Measurements from ENCODE around the gene ACKR2. TPM values are rescaled to one million over a fixed set of nuclear protein-coding genes. Genes with fewer than 3 reads are reported as not detected.
"Not testable (repeated sequence)": the region's sequence is repeated elsewhere in the genome, so short reads cannot be mapped to it uniquely, and the experiment has no call there.

Gene ACKR2
- total RNA-seq, 1 donor from 2014 or later, result 1.2 TPM

DNA sequence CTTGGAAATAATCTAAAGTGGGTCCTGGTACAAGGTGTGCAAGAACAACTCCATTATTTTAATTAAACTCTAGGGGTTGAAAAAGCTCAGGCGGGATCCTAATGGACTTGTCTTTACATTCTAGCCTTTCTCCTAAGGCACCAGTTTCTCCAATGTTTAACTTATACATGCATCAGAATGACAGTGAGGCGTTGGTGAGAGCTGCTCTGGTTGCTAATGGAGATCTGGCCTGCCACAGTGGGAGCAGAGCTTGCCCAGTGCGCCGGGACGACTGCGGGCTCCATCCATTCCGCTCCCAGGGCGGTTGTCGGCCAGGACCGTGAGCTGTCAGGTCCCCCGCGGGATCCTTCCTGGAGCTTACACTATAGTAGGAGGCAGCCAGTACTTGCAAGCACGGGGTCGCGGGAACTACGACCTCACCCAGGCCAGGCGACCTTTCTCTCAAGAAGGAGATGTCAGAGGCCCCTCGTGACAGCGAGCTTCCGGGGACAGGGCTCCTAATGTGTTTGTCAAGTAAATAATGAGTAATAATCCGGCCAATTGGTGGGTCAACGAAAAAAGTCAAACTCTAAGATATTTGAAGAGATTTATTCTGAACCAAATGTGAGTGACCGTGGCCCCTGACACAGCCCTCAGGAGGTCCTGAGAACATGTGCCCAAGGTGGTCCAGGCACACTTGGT is 4.0 kb upstream of the ACKR2 start:
- Mint-ChIP-seq H3K36me3 (peaks cover 1% of the 10 kb centered on the region), H3K27me3 (ENCODE audit: low read depth) (peaks cover 12% of the 10 kb centered on the region), H3K27ac (peak overlapping the region; percentile 98), H3K9me3 (no peaks in the 10 kb centered on the region), H3K4me1 (peaks cover 39% of the 10 kb centered on the region), H3K4me3 (peak overlapping the region; percentile 95)
- no peak for DNase-seq (ENCODE audit: low spot score in 2 of 2, unreplicated experiment in 2 of 2)
- TF ChIP-seq, protein P1, sequence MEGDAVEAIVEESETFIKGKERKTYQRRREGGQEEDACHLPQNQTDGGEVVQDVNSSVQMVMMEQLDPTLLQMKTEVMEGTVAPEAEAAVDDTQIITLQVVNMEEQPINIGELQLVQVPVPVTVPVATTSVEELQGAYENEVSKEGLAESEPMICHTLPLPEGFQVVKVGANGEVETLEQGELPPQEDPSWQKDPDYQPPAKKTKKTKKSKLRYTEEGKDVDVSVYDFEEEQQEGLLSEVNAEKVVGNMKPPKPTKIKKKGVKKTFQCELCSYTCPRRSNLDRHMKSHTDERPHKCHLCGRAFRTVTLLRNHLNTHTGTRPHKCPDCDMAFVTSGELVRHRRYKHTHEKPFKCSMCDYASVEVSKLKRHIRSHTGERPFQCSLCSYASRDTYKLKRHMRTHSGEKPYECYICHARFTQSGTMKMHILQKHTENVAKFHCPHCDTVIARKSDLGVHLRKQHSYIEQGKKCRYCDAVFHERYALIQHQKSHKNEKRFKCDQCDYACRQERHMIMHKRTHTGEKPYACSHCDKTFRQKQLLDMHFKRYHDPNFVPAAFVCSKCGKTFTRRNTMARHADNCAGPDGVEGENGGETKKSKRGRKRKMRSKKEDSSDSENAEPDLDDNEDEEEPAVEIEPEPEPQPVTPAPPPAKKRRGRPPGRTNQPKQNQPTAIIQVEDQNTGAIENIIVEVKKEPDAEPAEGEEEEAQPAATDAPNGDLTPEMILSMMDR (IDR thresholded peaks at IDR 0.05; ENCODE audit: unreplicated experiment), result no peak

DNA sequence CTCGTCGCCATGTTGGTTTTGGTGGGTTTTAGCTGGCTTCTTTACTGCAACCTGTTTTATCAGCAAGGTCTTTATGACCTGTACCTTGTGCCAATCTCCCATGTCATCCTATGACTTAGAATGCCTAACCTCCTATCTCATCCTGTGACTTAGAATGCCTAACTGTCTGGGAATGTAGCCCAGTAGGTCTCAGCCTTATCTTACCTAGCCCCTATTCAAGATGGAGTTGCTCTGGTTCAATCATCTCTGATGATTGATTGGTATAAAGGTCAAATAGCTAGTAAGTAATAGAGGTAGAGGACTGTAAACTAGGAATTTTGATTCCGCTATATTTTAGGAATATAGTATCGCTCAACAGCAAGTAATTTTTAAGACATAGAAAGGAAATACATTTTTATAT is 1.3 kb upstream of the ACKR2 start:
- TF ChIP-seq, protein P1 (IDR thresholded peaks at IDR 0.05; ENCODE audit: unreplicated experiment), result no peak
- Mint-ChIP-seq H3K4me1 (peaks cover 36% of the 10 kb centered on the region), H3K27ac (no peak overlapping the region), H3K9me3 (no peaks in the 10 kb centered on the region), H3K27me3 (ENCODE audit: low read depth) (peaks cover 12% of the 10 kb centered on the region), H3K4me3 (no peak overlapping the region), H3K36me3 (peaks cover 2% of the 10 kb centered on the region)
- no peak for DNase-seq (ENCODE audit: low spot score in 2 of 2, unreplicated experiment in 2 of 2)

DNA sequence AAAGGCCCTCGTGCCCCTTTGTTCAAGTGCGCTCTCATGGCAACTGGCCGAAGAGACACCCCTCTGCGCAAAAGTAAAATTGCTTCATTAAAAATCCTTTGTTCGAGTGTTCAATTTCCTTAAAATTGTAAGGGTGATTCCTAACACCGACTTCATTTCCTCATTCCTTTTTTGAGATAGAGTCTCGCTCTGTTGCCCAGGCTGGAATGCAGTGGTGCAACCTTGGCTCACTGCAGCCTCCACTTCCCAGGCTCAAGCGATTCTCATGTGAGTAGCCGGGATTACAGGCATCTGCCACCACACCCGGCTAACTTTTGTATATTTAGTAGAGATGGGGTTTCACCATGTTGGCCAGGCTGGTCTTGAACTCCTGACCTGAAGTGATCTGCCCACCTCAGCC is 1.5 kb downstream of the ACKR2 start:
- Mint-ChIP-seq H3K4me1 (peaks cover 36% of the 10 kb centered on the region), H3K27ac (peak overlapping the region; percentile 88)
- not testable (repeated sequence) for H3K4me3 Mint-ChIP-seq; H3K9me3 Mint-ChIP-seq; H3K36me3 Mint-ChIP-seq; H3K27me3 Mint-ChIP-seq (ENCODE audit: low read depth); DNase-seq (ENCODE audit: low spot score in 2 of 2, unreplicated experiment in 2 of 2)

DNA sequence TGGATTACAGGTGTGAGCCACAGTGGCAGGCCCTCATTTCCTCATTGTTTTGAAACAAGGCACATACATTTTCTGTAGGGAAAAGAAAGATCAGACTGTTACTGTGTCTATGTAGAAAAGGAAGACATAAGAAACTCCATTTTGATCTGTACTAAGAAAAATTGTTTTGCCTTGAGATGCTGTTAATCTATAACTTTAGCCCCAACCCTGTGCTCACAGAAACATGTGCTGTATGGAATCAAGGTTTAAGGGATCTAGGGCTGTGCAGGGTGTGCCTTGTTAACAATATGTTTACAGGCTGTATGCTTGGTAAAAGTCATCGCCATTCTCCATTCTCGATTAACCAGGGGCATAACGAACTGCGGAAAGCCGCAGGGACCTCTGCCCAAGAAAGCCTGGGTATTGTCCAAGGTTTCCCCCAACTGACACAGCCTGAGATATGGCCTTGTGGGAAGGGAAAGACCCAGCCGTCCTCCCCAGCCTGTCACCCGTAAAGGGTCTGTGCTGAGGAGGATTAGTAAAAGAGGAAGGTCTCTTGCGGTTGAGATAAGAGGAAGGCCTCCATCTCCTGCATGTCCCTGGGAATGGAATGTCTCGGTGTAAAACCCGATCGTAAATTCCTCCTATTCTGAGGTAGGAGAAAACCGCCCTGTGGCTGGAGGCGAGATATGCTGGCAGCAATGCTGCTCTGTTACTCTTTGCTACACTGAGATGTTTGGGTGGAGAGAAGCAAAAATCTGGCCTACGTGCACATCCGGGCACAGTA is 2.1 kb downstream of the ACKR2 start:
- H3K27me3 Mint-ChIP-seq (ENCODE audit: low read depth); H3K36me3 Mint-ChIP-seq; H3K9me3 Mint-ChIP-seq; H3K4me3 Mint-ChIP-seq; DNase-seq (ENCODE audit: low spot score in 2 of 2, unreplicated experiment in 2 of 2): not testable (repeated sequence)
- peaks cover 39% of the 10 kb centered on the region for H3K4me1 Mint-ChIP-seq
- peak overlapping the region; percentile 88 for H3K27ac Mint-ChIP-seq

DNA sequence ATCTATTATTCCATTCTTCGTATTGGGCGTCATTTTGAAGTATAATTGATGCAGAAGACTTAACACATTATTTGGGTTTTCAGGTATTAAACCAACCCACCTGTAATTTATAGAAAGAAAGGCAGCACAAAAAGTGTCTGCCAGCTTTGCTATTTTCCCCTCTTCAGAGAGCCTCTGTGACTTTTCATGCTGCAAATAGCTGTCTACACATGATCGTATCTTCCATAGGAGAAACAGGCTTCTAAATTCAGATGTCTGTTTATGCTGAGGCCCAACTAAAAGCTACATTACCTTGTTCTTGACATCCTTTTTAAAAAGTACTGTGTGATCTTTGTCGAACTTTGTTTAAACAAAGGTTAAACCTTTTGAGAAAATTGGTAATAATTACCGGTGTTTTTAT is 5.0 kb downstream of the ACKR2 start:
- no peak overlapping the region for H3K27ac Mint-ChIP-seq
- TF ChIP-seq, protein P1 (IDR thresholded peaks at IDR 0.05; ENCODE audit: unreplicated experiment), result no peak
- H3K27me3 Mint-ChIP-seq (ENCODE audit: low read depth), result no peaks in the 10 kb centered on the region
- H3K4me1 Mint-ChIP-seq, result peaks cover 36% of the 10 kb centered on the region
- DNase-seq (ENCODE audit: low spot score in 2 of 2, unreplicated experiment in 2 of 2), result no peak
- no peak overlapping the region for H3K4me3 Mint-ChIP-seq
- no peaks in the 10 kb centered on the region for H3K9me3 Mint-ChIP-seq
- peaks cover 2% of the 10 kb centered on the region for H3K36me3 Mint-ChIP-seq

DNA sequence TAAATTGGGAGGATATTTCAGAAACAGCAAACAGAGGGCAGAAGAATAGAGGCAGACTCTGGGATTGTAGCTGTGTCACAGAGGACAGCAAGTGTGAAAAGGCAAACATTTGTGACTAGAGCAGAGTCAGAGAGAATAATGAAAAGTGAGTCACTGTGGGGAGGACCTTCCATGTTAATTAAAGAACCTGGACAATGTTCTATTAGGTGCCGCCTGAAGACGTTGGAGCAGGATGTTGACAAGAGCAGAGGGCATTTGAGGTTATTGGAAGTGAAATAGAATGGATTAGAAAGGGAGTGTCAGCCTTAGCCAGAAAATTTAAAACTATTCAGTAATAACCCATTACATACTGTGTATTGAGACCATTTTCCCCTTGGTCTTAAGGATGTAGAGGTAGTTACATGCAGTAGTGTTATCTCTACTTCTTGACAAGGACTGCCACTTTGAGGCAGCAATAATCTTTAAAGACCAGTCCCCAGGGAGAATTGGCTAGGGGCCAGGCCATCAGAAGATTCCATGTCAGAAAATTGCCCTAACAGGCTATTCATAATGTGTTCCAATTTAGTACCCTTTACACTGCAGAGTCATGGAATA is 5.8 kb downstream of the ACKR2 start:
- Mint-ChIP-seq H3K9me3 (no peaks in the 10 kb centered on the region), H3K36me3 (peaks cover 2% of the 10 kb centered on the region), H3K4me1 (peaks cover 41% of the 10 kb centered on the region), H3K27me3 (ENCODE audit: low read depth) (no peaks in the 10 kb centered on the region), H3K4me3 (no peak overlapping the region), H3K27ac (no peak overlapping the region)
- DNase-seq (ENCODE audit: low spot score in 2 of 2, unreplicated experiment in 2 of 2), result no peak
- TF ChIP-seq, protein P1 (IDR thresholded peaks at IDR 0.05; ENCODE audit: unreplicated experiment), result no peak

All from mesothelial cell of epicardium (in vitro differentiated cells).